ENCODE measurements around the gene DOCK3. TPM values are rescaled to one million over a fixed set of nuclear protein-coding genes. Genes with fewer than 3 reads are reported as not detected.
"Not testable (repeated sequence)": the region's sequence is repeated elsewhere in the genome, so short reads cannot be mapped to it uniquely, and the experiment has no call there.

The DOCK3 gene
- total RNA-seq, 8 experiments from 2014 or later = 1.0 to 17.3 (median 9.7) TPM

GRCh38 chr3:50790894-50791293, 116.2 kb downstream of the DOCK3 start:
- in situ Hi-C loops (cut with MboI; ENCODE audit: low pct_unique_long_range_greater_than_20kb in 2 of 9, low sequenced_read_pairs in 9 of 9, unreplicated experiment in 9 of 9); ATAC-seq (replicated peaks in 6 of 8); H3K4me1 ChIP-seq (replicated peaks in 1 of 2); H3K4me3 ChIP-seq; H3K27ac ChIP-seq: not testable (repeated sequence)
- WGBS, 10 experiments = 56 to 100% (median 75%) methylated on average over 1 to 3 of the region's 3 CpGs; no CpG with 5 or more reads in 1 of the 10 experiments

- in situ Hi-C loops (cut with MboI; ENCODE audit: low pct_unique_long_range_greater_than_20kb in 2 of 9, low sequenced_read_pairs in 9 of 9, unreplicated experiment in 9 of 9) = no loop called here
- no peak overlapping the region for H3K4me3 ChIP-seq
- peak in 3 of 8 experiments; percentile 77 to 93 (median 92) for ATAC-seq (replicated peaks in 6 of 8)
- WGBS, 10 experiments = 0 to 100% (median 83%) methylated on average over 1 to 4 of the region's 4 CpGs; no CpG with 5 or more reads in 1 of the 10 experiments
- H3K4me1 ChIP-seq (replicated peaks in 1 of 2) = no peaks in the 10 kb centered on the region
- no peak overlapping the region for H3K27ac ChIP-seq
These were observed 117.8 kb downstream of the DOCK3 start for GRCh38 chr3:50792568-50792967.

- in situ Hi-C loops (cut with MboI; ENCODE audit: low pct_unique_long_range_greater_than_20kb in 2 of 9, low sequenced_read_pairs in 9 of 9, unreplicated experiment in 9 of 9); H3K27ac ChIP-seq; ATAC-seq (replicated peaks in 6 of 8); H3K4me1 ChIP-seq (replicated peaks in 1 of 2); H3K4me3 ChIP-seq: not testable (repeated sequence)
- WGBS, 10 experiments = no CpG with 5 or more reads among the region's 27 CpGs
These were observed 129.1 kb downstream of the DOCK3 start for GRCh38 chr3:50803805-50804204.

- in situ Hi-C loops (cut with MboI; ENCODE audit: low pct_unique_long_range_greater_than_20kb in 2 of 9, low sequenced_read_pairs in 9 of 9, unreplicated experiment in 9 of 9); H3K4me3 ChIP-seq; ATAC-seq (replicated peaks in 6 of 8); H3K27ac ChIP-seq; H3K4me1 ChIP-seq (replicated peaks in 1 of 2): not testable (repeated sequence)
- WGBS, 10 experiments = 79 to 100% methylated on average over 4 to 7 of the region's 20 CpGs; no CpG with 5 or more reads in 8 of the 10 experiments
These were observed 129.6 kb downstream of the DOCK3 start for GRCh38 chr3:50804376-50804775.

DNA sequence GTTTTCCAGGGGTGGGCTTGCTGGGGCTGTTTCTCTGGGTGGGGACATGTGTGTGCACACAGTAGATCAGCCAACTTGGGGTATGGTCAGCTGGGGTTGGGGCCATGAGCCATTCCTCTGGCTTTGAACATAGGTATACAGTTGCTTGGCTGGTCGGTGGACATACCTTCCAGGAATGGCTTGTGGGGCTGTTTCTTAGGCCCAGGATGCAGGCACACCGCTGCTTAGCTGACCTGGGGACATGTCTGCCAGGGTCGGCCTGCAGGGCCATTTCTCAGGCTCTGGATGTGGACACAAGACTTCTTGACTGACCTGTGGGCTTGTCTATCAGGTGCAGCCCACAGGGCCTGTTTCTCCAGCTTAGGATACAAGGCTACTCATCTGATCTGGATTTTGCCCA, 130.6 kb downstream of the DOCK3 start:
- in situ Hi-C loops (cut with MboI; ENCODE audit: low pct_unique_long_range_greater_than_20kb in 2 of 9, low sequenced_read_pairs in 9 of 9, unreplicated experiment in 9 of 9) = no loop called here
- Histone ChIP-seq H3K4me1 (replicated peaks in 1 of 2) (no peaks in the 10 kb centered on the region), H3K27ac (no peak overlapping the region), H3K4me3 (no peak overlapping the region)
- whole genome bisulfite sequencing, 10 experiments = 0 to 67% (median 20%) methylated on average over 1 of the region's 3 CpGs; no CpG with 5 or more reads in 7 of the 10 experiments
- no peak for ATAC-seq (replicated peaks in 6 of 8)

GRCh38 chr3:50806031-50806430, 131.3 kb downstream of the DOCK3 start:
- no CpG with 5 or more reads among the region's 1 CpG for WGBS, 10 experiments
- no peak overlapping the region for H3K4me3 ChIP-seq
- H3K27ac ChIP-seq = no peak overlapping the region
- in situ Hi-C loops (cut with MboI; ENCODE audit: low pct_unique_long_range_greater_than_20kb in 2 of 9, low sequenced_read_pairs in 9 of 9, unreplicated experiment in 9 of 9) = no loop called here
- H3K4me1 ChIP-seq (replicated peaks in 1 of 2) = no peaks in the 10 kb centered on the region
- ATAC-seq (replicated peaks in 6 of 8) = no peak

- no peak overlapping the region for H3K4me3 ChIP-seq
- peak in 4 of 8 experiments; percentile 19 to 64 (median 35) for ATAC-seq (replicated peaks in 6 of 8)
- in situ Hi-C loops (cut with MboI; ENCODE audit: low pct_unique_long_range_greater_than_20kb in 2 of 9, low sequenced_read_pairs in 9 of 9, unreplicated experiment in 9 of 9) = no loop called here
- no peaks in the 10 kb centered on the region for H3K4me1 ChIP-seq (replicated peaks in 1 of 2)
- H3K27ac ChIP-seq = no peak overlapping the region
- 0 to 89% (median 70%) methylated on average over 1 to 4 of the region's 4 CpGs; no CpG with 5 or more reads in 4 of the 10 experiments for WGBS, 10 experiments
These were observed 132.1 kb downstream of the DOCK3 start for GRCh38 chr3:50806806-50807205.

- Histone ChIP-seq H3K4me1 (replicated peaks in 1 of 2) (no peaks in the 10 kb centered on the region), H3K4me3 (no peak overlapping the region), H3K27ac (no peak overlapping the region)
- peak in 2 of 8 experiments; percentile 75 to 82 for ATAC-seq (replicated peaks in 6 of 8)
- WGBS, 10 experiments = 0 to 100% (median 76%) methylated on average over 1 to 2 of the region's 2 CpGs; no CpG with 5 or more reads in 4 of the 10 experiments
- in situ Hi-C loops (cut with MboI; ENCODE audit: low pct_unique_long_range_greater_than_20kb in 2 of 9, low sequenced_read_pairs in 9 of 9, unreplicated experiment in 9 of 9) = no loop called here
These were observed 132.5 kb downstream of the DOCK3 start for GRCh38 chr3:50807266-50807665.

GRCh38 chr3:50811893-50812292, 137.2 kb downstream of the DOCK3 start:
- in situ Hi-C loops (cut with MboI; ENCODE audit: low pct_unique_long_range_greater_than_20kb in 2 of 9, low sequenced_read_pairs in 9 of 9, unreplicated experiment in 9 of 9) = no loop called here
- H3K4me3 ChIP-seq = no peak overlapping the region
- WGBS, 10 experiments = 40 to 100% (median 77%) methylated on average over 1 to 4 of the region's 5 CpGs; no CpG with 5 or more reads in 2 of the 10 experiments

GRCh38 chr3:50815844-50816243, 141.1 kb downstream of the DOCK3 start:
- no peak for ATAC-seq (replicated peaks in 6 of 8)
- in situ Hi-C loops (cut with MboI; ENCODE audit: low pct_unique_long_range_greater_than_20kb in 2 of 9, low sequenced_read_pairs in 9 of 9, unreplicated experiment in 9 of 9) = no loop called here
- H3K27ac ChIP-seq = no peak overlapping the region

More at GRCh38 chr3:50811893-50812292, 137.2 kb downstream of the DOCK3 start:
- no peak for ATAC-seq (replicated peaks in 6 of 8)
- H3K27ac ChIP-seq = no peak overlapping the region
- no peaks in the 10 kb centered on the region for H3K4me1 ChIP-seq (replicated peaks in 1 of 2)

DNA sequence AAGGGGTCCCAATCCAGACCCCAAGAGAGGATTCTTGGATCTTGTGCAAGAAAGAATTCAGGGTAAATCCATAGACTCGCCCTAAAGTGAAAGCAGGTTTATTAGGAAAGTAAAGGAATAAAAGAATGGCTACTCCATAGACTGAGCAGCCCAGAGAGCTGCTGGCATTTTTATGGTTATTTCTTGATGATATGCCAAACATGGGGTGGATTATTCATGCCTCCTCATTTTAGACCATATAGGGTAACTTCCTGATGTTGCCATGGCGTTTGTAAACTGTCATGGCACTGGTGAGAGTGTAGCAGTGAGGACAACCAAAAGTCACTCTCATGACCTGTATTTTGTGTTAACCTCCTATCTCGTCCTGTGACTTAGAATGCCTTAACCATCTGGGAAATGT, 142.2 kb downstream of the DOCK3 start:
- Histone ChIP-seq H3K27ac (no peak overlapping the region), H3K4me3 (no peak overlapping the region), H3K4me1 (replicated peaks in 1 of 2) (no peaks in the 10 kb centered on the region)
- peak in 3 of 8 experiments; percentile 27 to 57 (median 40) for ATAC-seq (replicated peaks in 6 of 8)
- 21 to 100% (median 78%) methylated on average over 1 to 3 of the region's 3 CpGs; no CpG with 5 or more reads in 1 of the 10 experiments for WGBS, 10 experiments
- in situ Hi-C loops (cut with MboI; ENCODE audit: low pct_unique_long_range_greater_than_20kb in 2 of 9, low sequenced_read_pairs in 9 of 9, unreplicated experiment in 9 of 9) = no loop called here

More at GRCh38 chr3:50815844-50816243, 141.1 kb downstream of the DOCK3 start:
- Histone ChIP-seq H3K4me3 (no peak overlapping the region), H3K4me1 (replicated peaks in 1 of 2) (no peaks in the 10 kb centered on the region)

GRCh38 chr3:50817756-50818529, 143.2 kb downstream of the DOCK3 start:
- in situ Hi-C loops (cut with MboI; ENCODE audit: low pct_unique_long_range_greater_than_20kb in 2 of 9, low sequenced_read_pairs in 9 of 9, unreplicated experiment in 9 of 9) = no loop called here
- peak in 1 of 8 experiments; percentile 59 for ATAC-seq (replicated peaks in 6 of 8)
- no peaks in the 10 kb centered on the region for H3K4me1 ChIP-seq (replicated peaks in 1 of 2)
- H3K4me3 ChIP-seq = no peak overlapping the region
- H3K27ac ChIP-seq = no peak overlapping the region
- 0 to 33% (median 2%) methylated on average over 1 to 3 of the region's 3 CpGs for WGBS, 10 experiments

GRCh38 chr3:50819882-50820281, 145.2 kb downstream of the DOCK3 start:
- WGBS, 10 experiments = 67 to 100% (median 100%) methylated on average over 1 to 5 of the region's 5 CpGs; no CpG with 5 or more reads in 3 of the 10 experiments
- Histone ChIP-seq H3K4me1 (replicated peaks in 1 of 2) (no peaks in the 10 kb centered on the region), H3K4me3 (no peak overlapping the region), H3K27ac (no peak overlapping the region)
- peak in 3 of 8 experiments; percentile 56 to 86 (median 75) for ATAC-seq (replicated peaks in 6 of 8)
- in situ Hi-C loops (cut with MboI; ENCODE audit: low pct_unique_long_range_greater_than_20kb in 2 of 9, low sequenced_read_pairs in 9 of 9, unreplicated experiment in 9 of 9) = no loop called here
